ENCODE measurements around the gene DMKN. TPM values are rescaled to one million over a fixed set of nuclear protein-coding genes. Genes with fewer than 3 reads are reported as not detected.

Gene DMKN
- total and polyA plus RNA-seq, 2 experiments from 2014 or later, result 220 to 289 TPM

DNA sequence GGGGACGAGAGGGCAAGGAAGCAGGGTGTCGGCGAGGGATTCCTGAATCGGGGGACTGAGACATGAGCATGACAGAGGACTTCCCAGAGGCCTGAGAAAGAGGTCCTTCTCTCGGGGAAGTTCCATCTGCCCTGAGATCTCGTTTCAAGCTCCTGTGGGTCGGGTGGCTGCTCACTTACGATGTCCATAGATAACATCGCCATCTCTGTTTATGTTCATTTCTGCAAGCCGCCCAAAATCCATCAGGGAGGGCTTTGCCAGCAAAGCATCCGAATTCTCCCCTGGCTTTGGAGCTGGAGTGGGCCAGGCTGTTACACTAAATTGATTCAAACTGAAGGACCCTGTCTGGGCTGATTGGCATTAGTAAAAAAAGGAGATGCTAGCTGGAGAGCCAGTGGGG, 5.9 kb downstream of the DMKN start:
- Histone ChIP-seq H3K9me3 (ENCODE audit: low read depth) (no peaks in the 10 kb centered on the region), H3K36me3 (no peaks in the 10 kb centered on the region), H3K27ac (no peak overlapping the region), H3K4me1 (ENCODE audit: low read depth) (peaks cover 11% of the 10 kb centered on the region), H3K4me3 (no peak overlapping the region), H3K27me3 (no peaks in the 10 kb centered on the region)
- no peak for DNase-seq (ENCODE audit: low read depth in 1 of 2, low spot score in 1 of 2)
- TF ChIP-seq, protein P1, sequence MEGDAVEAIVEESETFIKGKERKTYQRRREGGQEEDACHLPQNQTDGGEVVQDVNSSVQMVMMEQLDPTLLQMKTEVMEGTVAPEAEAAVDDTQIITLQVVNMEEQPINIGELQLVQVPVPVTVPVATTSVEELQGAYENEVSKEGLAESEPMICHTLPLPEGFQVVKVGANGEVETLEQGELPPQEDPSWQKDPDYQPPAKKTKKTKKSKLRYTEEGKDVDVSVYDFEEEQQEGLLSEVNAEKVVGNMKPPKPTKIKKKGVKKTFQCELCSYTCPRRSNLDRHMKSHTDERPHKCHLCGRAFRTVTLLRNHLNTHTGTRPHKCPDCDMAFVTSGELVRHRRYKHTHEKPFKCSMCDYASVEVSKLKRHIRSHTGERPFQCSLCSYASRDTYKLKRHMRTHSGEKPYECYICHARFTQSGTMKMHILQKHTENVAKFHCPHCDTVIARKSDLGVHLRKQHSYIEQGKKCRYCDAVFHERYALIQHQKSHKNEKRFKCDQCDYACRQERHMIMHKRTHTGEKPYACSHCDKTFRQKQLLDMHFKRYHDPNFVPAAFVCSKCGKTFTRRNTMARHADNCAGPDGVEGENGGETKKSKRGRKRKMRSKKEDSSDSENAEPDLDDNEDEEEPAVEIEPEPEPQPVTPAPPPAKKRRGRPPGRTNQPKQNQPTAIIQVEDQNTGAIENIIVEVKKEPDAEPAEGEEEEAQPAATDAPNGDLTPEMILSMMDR (IDR thresholded peaks at IDR 0.05; ENCODE audit: low read depth, low read length), result no peak

DNA sequence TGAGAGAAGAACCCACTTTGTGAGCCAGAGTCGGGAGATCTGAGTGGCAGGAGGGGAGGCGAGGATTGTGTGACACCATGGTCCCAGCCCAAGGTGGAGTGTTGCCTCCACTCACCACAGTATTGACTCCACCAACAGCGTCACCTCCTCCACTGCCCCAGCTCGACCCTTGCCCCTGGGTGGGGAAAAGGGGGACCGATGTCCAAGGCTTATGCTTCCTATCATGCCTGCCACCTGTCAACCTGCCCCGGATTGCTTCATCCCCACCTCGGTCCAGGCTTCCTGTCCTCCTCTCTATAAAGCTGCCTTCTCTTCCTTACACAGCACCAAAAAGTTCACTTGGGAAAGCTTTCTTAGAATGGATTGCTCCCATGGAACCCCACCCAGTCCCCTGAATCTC, 7.4 kb downstream of the DMKN start:
- peaks cover 11% of the 10 kb centered on the region for H3K4me1 ChIP-seq (ENCODE audit: low read depth)
- H3K27ac ChIP-seq, result no peak overlapping the region
- no peaks in the 10 kb centered on the region for H3K9me3 ChIP-seq (ENCODE audit: low read depth)
- no peaks in the 10 kb centered on the region for H3K27me3 ChIP-seq
- no peak for DNase-seq (ENCODE audit: low read depth in 1 of 2, low spot score in 1 of 2)
- TF ChIP-seq, protein P1 (IDR thresholded peaks at IDR 0.05; ENCODE audit: low read depth, low read length), result no peak
- H3K36me3 ChIP-seq, result no peaks in the 10 kb centered on the region
- no peak overlapping the region for H3K4me3 ChIP-seq

DNA sequence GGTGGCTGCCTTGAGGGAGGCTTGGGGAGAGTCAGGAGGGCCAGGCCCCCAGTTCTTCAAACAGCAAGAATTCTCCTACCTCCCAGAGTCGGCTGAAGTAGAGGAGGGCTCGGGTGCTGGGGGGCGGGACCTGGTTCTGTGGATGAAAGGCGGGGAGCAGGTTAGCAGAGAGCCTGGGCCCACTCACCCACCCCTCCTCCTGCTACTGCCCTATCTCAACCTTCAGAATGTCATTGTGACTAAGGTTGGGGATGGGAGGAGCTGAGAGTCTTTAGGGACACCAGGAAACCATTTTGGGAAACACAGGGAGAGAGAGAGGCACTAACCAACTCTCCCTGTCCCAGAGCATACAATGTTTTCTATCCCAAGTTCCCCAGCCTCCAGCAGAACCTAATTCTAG, 10.7 kb downstream of the DMKN start:
- Histone ChIP-seq H3K27ac (peak overlapping the region; percentile 81), H3K4me3 (no peak overlapping the region), H3K4me1 (ENCODE audit: low read depth) (peaks cover 4% of the 10 kb centered on the region), H3K36me3 (no peaks in the 10 kb centered on the region), H3K27me3 (no peaks in the 10 kb centered on the region), H3K9me3 (ENCODE audit: low read depth) (no peaks in the 10 kb centered on the region)
- peak in 1 of 2 donors; percentile 45 for DNase-seq (ENCODE audit: low read depth in 1 of 2, low spot score in 1 of 2)
- TF ChIP-seq, protein P1 (IDR thresholded peaks at IDR 0.05; ENCODE audit: low read depth, low read length), result no peak

DNA sequence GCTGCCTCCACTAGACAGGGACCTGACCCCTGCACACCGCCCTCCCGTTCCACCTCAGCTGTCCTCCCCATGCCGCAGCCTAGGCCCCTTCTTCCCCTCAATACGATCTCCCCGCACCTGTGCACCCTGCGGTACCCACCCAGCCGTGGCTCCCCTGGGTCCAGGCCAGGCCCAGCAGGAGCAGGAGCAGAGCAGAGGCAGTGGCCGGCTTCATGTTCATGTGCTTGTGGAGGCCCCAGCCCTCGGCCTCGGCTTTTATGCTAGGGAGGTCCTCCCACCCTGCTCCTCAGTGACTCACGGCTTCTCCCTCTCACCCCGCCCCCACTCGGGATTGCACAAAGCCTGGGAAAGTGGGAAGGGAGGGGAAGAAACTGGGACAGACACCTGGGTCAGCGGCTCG, 11.8 kb downstream of the DMKN start:
- TF ChIP-seq, protein P1 (IDR thresholded peaks at IDR 0.05; ENCODE audit: low read depth, low read length), result no peak
- peak in 1 of 2 donors; percentile 53 for DNase-seq (ENCODE audit: low read depth in 1 of 2, low spot score in 1 of 2)

DNA sequence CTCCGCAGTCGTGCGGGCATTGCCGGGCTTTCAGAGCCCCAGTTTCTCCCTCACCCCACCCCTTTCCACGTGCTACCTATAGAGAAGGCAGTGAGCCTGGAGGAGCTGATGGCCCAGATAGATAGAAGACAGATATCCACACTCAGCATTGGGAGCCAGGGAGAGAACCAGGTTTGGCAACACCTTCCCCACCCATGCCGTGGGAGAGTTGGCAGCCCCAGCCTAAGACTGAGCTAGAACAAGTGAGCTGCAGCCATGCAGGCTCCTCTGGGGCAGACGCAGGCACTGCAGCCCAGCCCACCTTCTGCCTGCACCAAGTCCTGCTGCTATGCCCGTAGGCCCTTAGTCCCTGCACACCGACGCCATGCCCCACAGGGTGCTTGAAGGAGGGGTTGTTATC, 12.8 kb downstream of the DMKN start:
- no peak overlapping the region for H3K27ac ChIP-seq
- H3K9me3 ChIP-seq (ENCODE audit: low read depth), result no peaks in the 10 kb centered on the region
- TF ChIP-seq, protein P1 (IDR thresholded peaks at IDR 0.05; ENCODE audit: low read depth, low read length), result no peak
- no peaks in the 10 kb centered on the region for H3K27me3 ChIP-seq
- no peak overlapping the region for H3K4me3 ChIP-seq
- DNase-seq (ENCODE audit: low read depth in 1 of 2, low spot score in 1 of 2), result no peak
- no peaks in the 10 kb centered on the region for H3K36me3 ChIP-seq
- H3K4me1 ChIP-seq (ENCODE audit: low read depth), result peaks cover 7% of the 10 kb centered on the region

More for the DNA sequence above, 11.8 kb downstream of the DMKN start:
- H3K4me1 ChIP-seq (ENCODE audit: low read depth), result peaks cover 4% of the 10 kb centered on the region
- no peaks in the 10 kb centered on the region for H3K36me3 ChIP-seq
- no peaks in the 10 kb centered on the region for H3K9me3 ChIP-seq (ENCODE audit: low read depth)
- no peak overlapping the region for H3K4me3 ChIP-seq
- H3K27me3 ChIP-seq, result no peaks in the 10 kb centered on the region
- H3K27ac ChIP-seq, result no peak overlapping the region
